Osteoblast (primary cell): ENCODE data around the gene SIGLEC9. TPM values are rescaled to one million over a fixed set of nuclear protein-coding genes. Genes with fewer than 3 reads are reported as not detected.

Source experiments
- DNase-seq: peaks from one replicate; pipeline ENCODE4 v3.0.0; 2011; ENCODE audit warnings: low spot score, mixed read lengths; ENCODE audit not compliant: insufficient read length; ENCODE audit errors: missing footprints
- H2AFZ ChIP-seq: 2 replicates; pipeline ENCODE4 v1.6.0; 2011; ENCODE audit warnings: mild to moderate bottlenecking, low read length
- H3K27ac ChIP-seq: 2 replicates; pipeline ENCODE4 v1.5.1; 2011; ENCODE audit warnings: mild to moderate bottlenecking, low read depth, low read length, moderate library complexity
- H3K27me3 ChIP-seq: 2 replicates; pipeline ENCODE4 v1.6.0; 2012; ENCODE audit warnings: mild to moderate bottlenecking, control low read depth, inconsistent platforms, low read length, moderate library complexity; ENCODE audit not compliant: insufficient read depth
- H3K36me3 ChIP-seq: 2 replicates; pipeline ENCODE4 v1.5.1; 2011; ENCODE audit warnings: mild to moderate bottlenecking, low read length, control low read depth, moderate library complexity; ENCODE audit not compliant: insufficient read depth
- H3K4me1 ChIP-seq: 2 replicates; pipeline ENCODE4 v1.5.1; 2011; ENCODE audit warnings: mild to moderate bottlenecking, low read length, control low read depth, moderate library complexity; ENCODE audit not compliant: insufficient read depth
- H3K4me2 ChIP-seq: 2 replicates; pipeline ENCODE4 v1.6.0; 2011; ENCODE audit warnings: mild to moderate bottlenecking, low read length; ENCODE audit not compliant: insufficient read depth
- H3K4me3 ChIP-seq: fragments of 200-600 bp; sonication (generic); 3 replicates; pipeline ENCODE4 v1.5.1; 2012; ENCODE audit warnings: mild to moderate bottlenecking, low read length, inconsistent platforms; ENCODE audit not compliant: insufficient read depth
- H3K79me2 ChIP-seq: 2 replicates; pipeline ENCODE4 v1.6.0; 2012; ENCODE audit warnings: mild to moderate bottlenecking, low read length, control low read depth, inconsistent platforms; ENCODE audit not compliant: insufficient read depth
- H3K9me3 ChIP-seq: 2 replicates; pipeline ENCODE4 v1.5.1; 2011; ENCODE audit warnings: low read depth, low read length, control low read depth
- H4K20me1 ChIP-seq: 2 replicates; pipeline ENCODE4 v1.6.0; 2012; ENCODE audit warnings: mild to moderate bottlenecking, low read length, control low read depth; ENCODE audit not compliant: insufficient read depth
- total RNA-seq: library from RNA; depleted of rRNA; stranded (reverse); fragments of >200 nt; gene quantifications from 2 replicates; pipeline ENCODE4 v1.2.3, GENCODE V29; 2012
- TF ChIP-seq, protein P1 (sequence below): IDR thresholded peaks from 2 replicates; pipeline ENCODE4 v1.5.1; 2011; ENCODE audit warnings: mild to moderate bottlenecking, low read depth, low read length, moderate library complexity; ENCODE audit errors: extremely low read depth

The SIGLEC9 gene
- total RNA-seq, 1 donor: not detected

- TF ChIP-seq, protein P1, sequence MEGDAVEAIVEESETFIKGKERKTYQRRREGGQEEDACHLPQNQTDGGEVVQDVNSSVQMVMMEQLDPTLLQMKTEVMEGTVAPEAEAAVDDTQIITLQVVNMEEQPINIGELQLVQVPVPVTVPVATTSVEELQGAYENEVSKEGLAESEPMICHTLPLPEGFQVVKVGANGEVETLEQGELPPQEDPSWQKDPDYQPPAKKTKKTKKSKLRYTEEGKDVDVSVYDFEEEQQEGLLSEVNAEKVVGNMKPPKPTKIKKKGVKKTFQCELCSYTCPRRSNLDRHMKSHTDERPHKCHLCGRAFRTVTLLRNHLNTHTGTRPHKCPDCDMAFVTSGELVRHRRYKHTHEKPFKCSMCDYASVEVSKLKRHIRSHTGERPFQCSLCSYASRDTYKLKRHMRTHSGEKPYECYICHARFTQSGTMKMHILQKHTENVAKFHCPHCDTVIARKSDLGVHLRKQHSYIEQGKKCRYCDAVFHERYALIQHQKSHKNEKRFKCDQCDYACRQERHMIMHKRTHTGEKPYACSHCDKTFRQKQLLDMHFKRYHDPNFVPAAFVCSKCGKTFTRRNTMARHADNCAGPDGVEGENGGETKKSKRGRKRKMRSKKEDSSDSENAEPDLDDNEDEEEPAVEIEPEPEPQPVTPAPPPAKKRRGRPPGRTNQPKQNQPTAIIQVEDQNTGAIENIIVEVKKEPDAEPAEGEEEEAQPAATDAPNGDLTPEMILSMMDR: no peak
- Histone ChIP-seq H3K4me1 (no peaks in the 10 kb centered on the region), H3K4me2 (no peak overlapping the region), H3K4me3 (no peak overlapping the region), H2AFZ (no peak overlapping the region), H3K36me3 (no peaks in the 10 kb centered on the region), H3K9me3 (no peaks in the 10 kb centered on the region), H3K79me2 (no peaks in the 10 kb centered on the region), H3K27ac (no peak overlapping the region), H4K20me1 (no peaks in the 10 kb centered on the region), H3K27me3 (peaks cover 5% of the 10 kb centered on the region)
- DNase-seq: no peak
Observed at GRCh38 chr19:51143486-51143885, 18.8 kb downstream of the SIGLEC9 start.

GRCh38 chr19:51144482-51145045 is 19.9 kb downstream of the SIGLEC9 start:
- Histone ChIP-seq H3K4me2 (no peak overlapping the region), H2AFZ (no peak overlapping the region), H3K79me2 (no peaks in the 10 kb centered on the region), H3K27ac (no peak overlapping the region), H4K20me1 (no peaks in the 10 kb centered on the region), H3K27me3 (peaks cover 3% of the 10 kb centered on the region), H3K36me3 (no peaks in the 10 kb centered on the region), H3K4me1 (no peaks in the 10 kb centered on the region), H3K9me3 (no peaks in the 10 kb centered on the region), H3K4me3 (no peak overlapping the region)
- DNase-seq: no peak
- TF ChIP-seq, protein P1: no peak

DNA sequence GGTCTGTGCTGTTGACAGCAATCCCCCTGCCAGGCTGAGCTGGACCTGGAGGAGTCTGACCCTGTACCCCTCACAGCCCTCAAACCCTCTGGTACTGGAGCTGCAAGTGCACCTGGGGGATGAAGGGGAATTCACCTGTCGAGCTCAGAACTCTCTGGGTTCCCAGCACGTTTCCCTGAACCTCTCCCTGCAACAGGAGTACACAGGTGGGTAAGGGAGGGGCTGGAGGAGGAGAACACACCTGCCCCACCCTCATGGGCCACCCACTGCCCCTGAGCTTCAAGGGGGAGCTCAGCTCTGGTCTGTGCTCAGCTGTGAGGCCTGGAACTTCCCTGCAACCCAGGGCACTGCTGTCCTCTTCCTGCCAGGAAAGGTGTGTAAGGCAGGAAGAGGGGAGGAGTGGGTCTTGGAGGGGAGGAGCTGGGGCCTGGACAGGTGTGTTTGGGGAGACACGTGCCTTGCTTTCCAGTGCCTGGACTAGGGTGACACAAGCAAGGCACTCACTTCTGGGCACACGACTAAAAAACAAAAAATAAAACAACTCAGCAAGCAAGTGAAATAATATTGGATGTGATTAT is 21.3 kb downstream of the SIGLEC9 start:
- Histone ChIP-seq H3K9me3 (no peaks in the 10 kb centered on the region), H3K79me2 (no peaks in the 10 kb centered on the region), H3K4me3 (no peak overlapping the region), H3K4me1 (no peaks in the 10 kb centered on the region), H3K27me3 (no peaks in the 10 kb centered on the region), H4K20me1 (no peaks in the 10 kb centered on the region), H3K36me3 (no peaks in the 10 kb centered on the region), H3K27ac (no peak overlapping the region), H2AFZ (no peak overlapping the region), H3K4me2 (no peak overlapping the region)
- no peak for DNase-seq
- TF ChIP-seq, protein P1: no peak

DNA sequence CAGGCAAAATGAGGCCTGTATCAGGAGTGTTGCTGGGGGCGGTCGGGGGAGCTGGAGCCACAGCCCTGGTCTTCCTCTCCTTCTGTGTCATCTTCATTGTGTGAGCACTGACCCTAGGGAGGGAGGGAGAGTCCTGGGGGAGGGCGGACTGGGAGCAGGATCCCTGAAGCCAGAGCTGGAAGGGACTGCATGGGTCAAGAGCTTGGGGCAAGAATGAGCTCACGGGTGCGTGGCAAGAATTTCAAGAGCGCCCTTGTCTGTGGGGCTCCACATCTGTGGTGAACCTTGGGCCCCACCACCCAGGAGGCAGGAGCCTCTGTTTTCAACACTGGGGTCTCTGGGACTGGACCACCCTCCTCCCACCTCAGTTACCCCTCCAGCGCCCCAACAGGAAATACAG is 22.0 kb downstream of the SIGLEC9 start:
- Histone ChIP-seq H4K20me1 (no peaks in the 10 kb centered on the region), H3K36me3 (no peaks in the 10 kb centered on the region), H2AFZ (no peak overlapping the region), H3K9me3 (no peaks in the 10 kb centered on the region), H3K4me2 (no peak overlapping the region), H3K27me3 (no peaks in the 10 kb centered on the region), H3K79me2 (no peaks in the 10 kb centered on the region), H3K4me1 (no peaks in the 10 kb centered on the region), H3K27ac (no peak overlapping the region), H3K4me3 (no peak overlapping the region)
- TF ChIP-seq, protein P1: no peak
- DNase-seq: no peak
